ENCODE results near the gene FIZ1. TPM values are rescaled to one million over a fixed set of nuclear protein-coding genes. Genes with fewer than 3 reads are reported as not detected.
A peak's percentile ranks its signal among the peaks of the same experiment; 100 is the strongest.

Gene FIZ1
- total and polyA plus RNA-seq, 8 donors: 6.8 to 12.6 (median 10.3) TPM

DNA sequence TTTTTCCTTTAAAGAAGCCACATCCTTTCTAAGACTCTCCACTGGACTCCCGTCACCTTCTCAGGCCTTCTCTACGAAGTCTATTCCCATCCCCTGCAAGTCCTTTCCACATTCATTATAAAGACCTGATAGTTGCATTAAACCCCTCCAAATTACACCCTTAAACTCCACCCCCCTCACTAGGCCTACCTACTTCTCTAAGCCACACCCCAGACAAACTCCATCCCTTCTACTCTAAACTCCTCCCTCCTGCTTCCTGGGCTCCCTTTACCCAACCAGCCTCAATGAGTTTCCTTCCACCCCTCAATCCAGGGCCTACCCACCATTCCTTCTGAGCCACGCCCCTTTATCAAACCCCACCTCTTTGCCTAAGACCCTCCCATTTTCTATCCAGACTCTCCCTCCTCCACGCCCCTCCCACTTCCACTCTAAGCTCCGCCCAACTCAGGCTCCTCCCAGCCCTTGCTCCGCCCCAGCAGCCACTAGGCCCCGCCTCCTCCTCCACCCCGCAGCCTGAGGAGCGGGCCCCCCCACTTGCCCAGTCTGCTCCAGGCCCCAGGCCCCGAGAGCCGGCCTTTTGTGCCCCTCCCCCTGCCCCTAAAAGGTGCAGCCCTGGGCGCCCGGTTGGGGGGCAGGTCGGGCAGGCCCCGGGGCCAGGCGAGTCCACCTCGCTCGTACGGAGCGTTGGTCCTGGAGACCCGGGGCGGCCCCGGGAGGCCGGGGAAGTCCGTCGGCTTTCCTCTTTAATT is 424 bp downstream of the FIZ1 start:
- Histone ChIP-seq H3K36me3 (peaks cover 0 to 15% (median 3%) of the 10 kb centered on the region in 3 donors), H3K27me3 (no peaks in the 10 kb centered on the region), H3K9me3 (no peaks in the 10 kb centered on the region), H3K4me3 (peak overlapping the region; percentile 62 to 86 (median 78)), H3K4me1 (peaks cover 0 to 5% (median 0%) of the 10 kb centered on the region in 3 donors), H3K27ac (peak overlapping the region; percentile 83 to 98 (median 97))
- FAIRE-seq: peak; percentile 84
- 7% methylated on average over 25 to 26 of the region's 26 CpGs for WGBS, 2 donors
- peak; percentile 81 to 97 (median 92) for DNase-seq
- TF ChIP-seq, protein P1, sequence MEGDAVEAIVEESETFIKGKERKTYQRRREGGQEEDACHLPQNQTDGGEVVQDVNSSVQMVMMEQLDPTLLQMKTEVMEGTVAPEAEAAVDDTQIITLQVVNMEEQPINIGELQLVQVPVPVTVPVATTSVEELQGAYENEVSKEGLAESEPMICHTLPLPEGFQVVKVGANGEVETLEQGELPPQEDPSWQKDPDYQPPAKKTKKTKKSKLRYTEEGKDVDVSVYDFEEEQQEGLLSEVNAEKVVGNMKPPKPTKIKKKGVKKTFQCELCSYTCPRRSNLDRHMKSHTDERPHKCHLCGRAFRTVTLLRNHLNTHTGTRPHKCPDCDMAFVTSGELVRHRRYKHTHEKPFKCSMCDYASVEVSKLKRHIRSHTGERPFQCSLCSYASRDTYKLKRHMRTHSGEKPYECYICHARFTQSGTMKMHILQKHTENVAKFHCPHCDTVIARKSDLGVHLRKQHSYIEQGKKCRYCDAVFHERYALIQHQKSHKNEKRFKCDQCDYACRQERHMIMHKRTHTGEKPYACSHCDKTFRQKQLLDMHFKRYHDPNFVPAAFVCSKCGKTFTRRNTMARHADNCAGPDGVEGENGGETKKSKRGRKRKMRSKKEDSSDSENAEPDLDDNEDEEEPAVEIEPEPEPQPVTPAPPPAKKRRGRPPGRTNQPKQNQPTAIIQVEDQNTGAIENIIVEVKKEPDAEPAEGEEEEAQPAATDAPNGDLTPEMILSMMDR (IDR thresholded peaks at IDR 0.05): no peak
- ATAC-seq: peak; percentile 64 to 86 (median 79)
- intact Hi-C loops (cut with DNase I): no loop called here

DNA sequence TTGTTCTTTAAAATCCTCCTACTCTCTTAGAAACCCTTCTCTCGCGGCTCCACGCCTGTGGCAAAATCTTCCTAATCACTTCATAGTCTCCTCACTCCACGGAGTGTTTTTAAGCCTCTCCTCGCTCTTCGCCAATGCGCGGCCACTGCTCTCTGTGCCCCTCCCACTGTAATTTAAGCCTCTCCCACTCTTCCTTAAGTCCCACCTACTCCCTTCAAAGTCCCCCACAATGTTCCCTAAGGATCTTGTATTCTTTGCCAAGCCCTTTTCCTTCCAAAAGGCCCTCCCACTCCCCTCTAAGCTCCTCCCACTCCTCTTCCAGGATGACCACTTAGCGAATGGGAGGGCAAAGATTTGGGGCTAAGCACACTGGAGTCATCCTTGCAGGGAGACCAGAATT is 1.3 kb downstream of the FIZ1 start:
- FAIRE-seq: no peak
- intact Hi-C loops (cut with DNase I): no loop called here
- TF ChIP-seq, protein P1 (IDR thresholded peaks at IDR 0.05): no peak
- Histone ChIP-seq H3K9me3 (no peaks in the 10 kb centered on the region), H3K4me1 (peaks cover 0 to 5% (median 0%) of the 10 kb centered on the region in 3 donors), H3K27ac (no peak overlapping the region), H3K4me3 (no peak overlapping the region), H3K36me3 (peaks cover 0 to 18% (median 3%) of the 10 kb centered on the region in 3 donors), H3K27me3 (no peaks in the 10 kb centered on the region)
- WGBS, 2 donors: 85 to 89% methylated on average over 9 of the region's 9 CpGs
- no peak for DNase-seq
- ATAC-seq: no peak

DNA sequence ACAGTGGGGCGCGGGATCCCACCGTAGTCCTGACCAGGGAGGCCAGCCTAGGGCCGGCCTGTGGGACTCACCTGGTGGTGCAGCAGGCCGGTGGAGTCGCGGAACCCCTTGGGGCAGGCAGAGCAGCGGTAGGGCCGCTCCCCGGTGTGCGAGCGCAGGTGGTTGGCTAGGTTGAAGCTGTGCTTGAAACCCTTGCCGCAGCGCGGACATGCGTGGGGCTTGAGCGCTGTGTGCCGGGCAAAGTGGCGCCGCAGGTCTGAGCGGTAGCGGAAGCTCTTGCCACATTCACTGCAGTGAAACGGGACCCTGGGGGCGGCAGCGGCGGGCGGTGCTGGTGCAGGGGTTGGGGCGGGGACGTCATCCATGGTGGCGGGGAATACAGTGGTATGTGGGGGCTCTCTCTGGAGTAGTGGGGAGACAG is 1.8 kb downstream of the FIZ1 start:
- Histone ChIP-seq H3K36me3 (peaks cover 0 to 19% (median 3%) of the 10 kb centered on the region in 3 donors), H3K4me1 (peaks cover 0 to 5% (median 0%) of the 10 kb centered on the region in 3 donors), H3K27ac (no peak overlapping the region), H3K9me3 (no peaks in the 10 kb centered on the region), H3K4me3 (no peak overlapping the region), H3K27me3 (no peaks in the 10 kb centered on the region)
- intact Hi-C loops (cut with DNase I): no loop called here
- TF ChIP-seq, protein P1 (IDR thresholded peaks at IDR 0.05): no peak
- DNase-seq (peak in 3 of 6 donors; percentile 55 to 82 (median 65)), FAIRE-seq (no peak), ATAC-seq (no peak)
- 96 to 97% methylated on average over 27 to 30 of the region's 30 CpGs for WGBS, 2 donors

- FAIRE-seq (no peak), DNase-seq (no peak), ATAC-seq (no peak)
- H3K4me3 ChIP-seq: no peak overlapping the region
- H3K9me3 ChIP-seq: no peaks in the 10 kb centered on the region
- H3K27ac ChIP-seq: no peak overlapping the region
- no peaks in the 10 kb centered on the region for H3K27me3 ChIP-seq
- 95% methylated on average over 3 of the region's 3 CpGs for WGBS, 2 donors
- H3K36me3 ChIP-seq: peaks cover 0 to 19% (median 3%) of the 10 kb centered on the region in 3 donors
- intact Hi-C loops (cut with DNase I): no loop called here
- H3K4me1 ChIP-seq: peaks cover 0 to 5% (median 0%) of the 10 kb centered on the region in 3 donors
- TF ChIP-seq, protein P1 (IDR thresholded peaks at IDR 0.05): no peak
Measured at GRCh38 chr19:55596304-55596703, 3.0 kb downstream of the FIZ1 start.

DNA sequence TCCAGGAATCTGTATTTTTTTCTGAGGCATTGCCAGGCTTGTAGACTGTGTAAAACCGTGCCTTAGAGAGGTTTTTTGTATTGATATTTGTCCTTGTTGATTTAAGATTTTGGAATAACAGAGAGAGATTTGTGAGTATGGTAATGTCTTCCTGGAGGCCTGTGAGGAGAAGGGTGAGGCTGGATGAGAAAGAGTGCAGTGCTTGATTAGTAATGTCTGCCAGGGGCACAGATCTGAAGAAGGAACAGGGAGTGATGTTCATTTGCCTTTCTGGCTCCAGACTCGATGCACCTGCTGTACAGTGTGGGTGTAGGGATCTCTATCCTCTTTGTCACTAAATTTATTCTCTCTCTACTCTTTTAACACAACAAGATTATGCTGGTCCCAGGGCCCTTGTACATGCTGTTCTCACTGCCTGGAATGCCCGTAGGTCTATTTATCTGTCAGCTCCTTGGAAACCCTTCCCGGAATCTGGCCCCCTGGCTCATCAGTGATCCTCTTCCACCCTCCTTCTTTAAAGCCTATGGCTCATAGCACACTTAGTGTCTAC is 4.2 kb downstream of the FIZ1 start:
- intact Hi-C loops (cut with DNase I): no loop called here
- Histone ChIP-seq H3K36me3 (peaks cover 0 to 19% (median 3%) of the 10 kb centered on the region in 3 donors), H3K27ac (no peak overlapping the region), H3K4me3 (no peak overlapping the region), H3K4me1 (no peaks in the 10 kb centered on the region), H3K9me3 (no peaks in the 10 kb centered on the region), H3K27me3 (no peaks in the 10 kb centered on the region)
- TF ChIP-seq, protein P1 (IDR thresholded peaks at IDR 0.05): no peak
- no peak for DNase-seq
- FAIRE-seq: no peak
- 89% methylated on average over 4 of the region's 4 CpGs for WGBS, 2 donors
- no peak for ATAC-seq

All from pancreas (tissue), 10 donors.